B cell (primary cell): ENCODE data around the gene ZNF780A.

ENCODE experiments used
- CTCF ChIP-seq: fragments of 200-600 bp; IDR thresholded peaks from one replicate; pipeline ENCODE4 v1.8.0; 2022; ENCODE audit warnings: antibody characterized with exemption, mild to moderate bottlenecking
- EZH2 ChIP-seq: IDR thresholded peaks from 2 replicates; pipeline ENCODE4 v1.6.1; 2012; ENCODE audit warnings: borderline replicate concordance, low read depth, mild to moderate bottlenecking, moderate library complexity, low read length; ENCODE audit not compliant: insufficient read depth, poor library complexity, severe bottlenecking

DNA sequence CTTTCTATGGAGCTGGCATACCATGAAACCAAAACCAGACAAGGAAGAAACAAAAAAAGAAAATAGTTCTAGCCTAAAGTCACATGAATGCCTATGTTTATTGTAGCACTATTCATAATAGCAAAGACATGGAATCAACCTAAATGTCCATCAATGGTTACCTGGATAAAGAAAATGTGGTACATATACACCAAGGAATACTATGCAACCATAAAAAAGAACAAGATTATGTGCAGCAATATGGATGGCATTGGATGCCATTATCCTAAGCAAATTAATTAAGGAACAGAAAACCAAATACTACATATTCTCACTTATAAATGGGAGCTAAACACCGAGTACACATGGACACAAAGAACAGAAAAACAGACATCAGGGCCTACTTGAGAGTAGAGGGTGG is 10.5 kb downstream of the ZNF780A start:
- TF ChIP-seq EZH2 (no peak), CTCF (no peak)
